Gastroesophageal sphincter (tissue), 4 donors: ENCODE results near the gene ANKRD40. TPM values are rescaled to one million over a fixed set of nuclear protein-coding genes. Genes with fewer than 3 reads are reported as not detected.

Experiments used
- ATAC-seq: fragments of 150-250 bp; one replicate; pipeline ENCODE4 v1.9.1; 2016; ENCODE audit warnings: mild to moderate bottlenecking, moderate library complexity
- H3K27ac ChIP-seq, 4 donors: fragments of 200-600 bp; sonication (generic) in 3 of 4; 1 replicate in 3 of 4; 2 replicates in 1 of 4; pipeline ENCODE4 v1.5.1; 2016 to 2019
- H3K27me3 ChIP-seq: fragments of 200-600 bp; sonication (generic); one replicate; pipeline ENCODE4 v1.5.1; 2019
- H3K36me3 ChIP-seq, 2 donors: fragments of 200-600 bp; sonication (generic); one replicate each; pipeline ENCODE4 v1.5.1; 2019; ENCODE audit warnings: control low read depth in 1 of 2
- H3K4me1 ChIP-seq, 3 donors: fragments of 200-600 bp; sonication (generic); 1 replicate in 2 of 3; 2 replicates in 1 of 3; pipeline ENCODE4 v1.5.1; 2016 to 2019; ENCODE audit warnings: control low read depth in 2 of 3
- H3K4me3 ChIP-seq, 2 donors: fragments of 200-600 bp; sonication (generic); one replicate each; pipeline ENCODE4 v1.5.1; 2019; ENCODE audit warnings: mild to moderate bottlenecking in 1 of 2, moderate library complexity in 1 of 2
- H3K9me3 ChIP-seq, 3 donors: fragments of 200-600 bp; sonication (generic); one replicate each; pipeline ENCODE4 v1.5.1; 2017 to 2019; ENCODE audit warnings: control low read depth in 2 of 3
- CTCF ChIP-seq, 4 experiments: fragments of 200-600 bp in 2 of 4; fragments of 450-650 bp in 2 of 4; sonication (generic) in 1 of 4; IDR thresholded peaks; one replicate each; pipeline ENCODE4 v1.5.1; 2017 to 2019; ENCODE audit warnings: antibody characterized with exemption in 4 of 4, mild to moderate bottlenecking in 2 of 4, moderate library complexity in 2 of 4
- EP300 ChIP-seq: sonication (generic); formaldehyde crosslinking; IDR thresholded peaks from one replicate; pipeline ENCODE4 v1.6.1; 2017; ENCODE audit warnings: antibody characterized with exemption, mild to moderate bottlenecking
- POLR2A ChIP-seq, 2 donors: fragments of 450-650 bp; IDR thresholded peaks; one replicate each; pipeline ENCODE4 v1.6.1; 2017; ENCODE audit warnings: antibody characterized with exemption in 2 of 2, mild to moderate bottlenecking in 2 of 2, moderate library complexity in 1 of 2
- POLR2AphosphoS5 ChIP-seq: sonication (generic); formaldehyde crosslinking; IDR thresholded peaks from one replicate; pipeline ENCODE4 v1.6.1; 2017; ENCODE audit warnings: antibody characterized with exemption
- WGBS, 2 donors: methylation state at CpG; one replicate each; pipeline ENCODE4 v1.1.5; 2018; ENCODE audit warnings: low coverage in 1 of 2; 5-methylcytosine and 5-hydroxymethylcytosine counted together
- total RNA-seq, 4 donors: library from RNA; depleted of rRNA; stranded (reverse); fragments of >200 nt; gene quantifications; one replicate each; pipeline ENCODE4 v1.1.0, GENCODE V29; 2016

Gene ANKRD40
- total RNA-seq, 4 donors from 2014 or later, result 65.8 to 125 (median 89.2) TPM

GRCh38 chr17:50684288-50684611, 23.5 kb downstream of the ANKRD40 start:
- Histone ChIP-seq H3K4me3 (no peak overlapping the region), H3K4me1 (peaks cover 0 to 41% (median 20%) of the 10 kb centered on the region in 3 donors), H3K27ac (no peak overlapping the region)

GRCh38 chr17:50683434-50684287, 24.1 kb downstream of the ANKRD40 start:
- Histone ChIP-seq H3K36me3 (no peaks in the 10 kb centered on the region), H3K4me3 (no peak overlapping the region), H3K4me1 (peaks cover 0 to 37% (median 20%) of the 10 kb centered on the region in 3 donors), H3K9me3 (no peaks in the 10 kb centered on the region), H3K27me3 (no peaks in the 10 kb centered on the region), H3K27ac (no peak overlapping the region)
- WGBS, 2 donors, result 100% methylated on average over 2 of the region's 28 CpGs
- TF ChIP-seq CTCF (IDR thresholded peaks at IDR 0.05), result no peak
- no peak for TF ChIP-seq EP300
- TF ChIP-seq POLR2A (IDR thresholded peaks at IDR 0.05), result no peak
- no peak for TF ChIP-seq POLR2AphosphoS5
- no peak for ATAC-seq

More at GRCh38 chr17:50684288-50684611, 23.5 kb downstream of the ANKRD40 start:
- H3K36me3 ChIP-seq, result no peaks in the 10 kb centered on the region
- TF ChIP-seq CTCF (IDR thresholded peaks at IDR 0.05), result no peak
- TF ChIP-seq EP300, result no peak
- no peak for TF ChIP-seq POLR2AphosphoS5
- TF ChIP-seq POLR2A (IDR thresholded peaks at IDR 0.05), result no peak
- 68 to 88% methylated on average over 4 of the region's 5 CpGs for WGBS, 2 donors
- no peaks in the 10 kb centered on the region for H3K9me3 ChIP-seq
- ATAC-seq, result no peak
- H3K27me3 ChIP-seq, result no peaks in the 10 kb centered on the region

- no peak for ATAC-seq
- no peak for TF ChIP-seq POLR2AphosphoS5
- no peak for TF ChIP-seq POLR2A (IDR thresholded peaks at IDR 0.05)
- TF ChIP-seq EP300, result no peak
- no peak for TF ChIP-seq CTCF (IDR thresholded peaks at IDR 0.05)
- Histone ChIP-seq H3K4me1 (peaks cover 0 to 37% (median 20%) of the 10 kb centered on the region in 3 donors), H3K27ac (no peak overlapping the region), H3K9me3 (no peaks in the 10 kb centered on the region), H3K27me3 (no peaks in the 10 kb centered on the region), H3K36me3 (no peaks in the 10 kb centered on the region), H3K4me3 (no peak overlapping the region)
- 67 to 93% methylated on average over 1 to 3 of the region's 3 CpGs for WGBS, 2 donors
Observed at GRCh38 chr17:50682938-50683337, 24.8 kb downstream of the ANKRD40 start.

- ATAC-seq, result no peak
- TF ChIP-seq POLR2AphosphoS5 (no peak), EP300 (no peak), POLR2A (IDR thresholded peaks at IDR 0.05) (no peak), CTCF (IDR thresholded peaks at IDR 0.05) (no peak)
- WGBS, 2 donors, result 88 to 92% methylated on average over 2 of the region's 3 CpGs
- no peaks in the 10 kb centered on the region for H3K36me3 ChIP-seq
- no peaks in the 10 kb centered on the region for H3K9me3 ChIP-seq
- no peak overlapping the region for H3K4me3 ChIP-seq
- H3K27ac ChIP-seq, result no peak overlapping the region
- no peaks in the 10 kb centered on the region for H3K27me3 ChIP-seq
- H3K4me1 ChIP-seq, result peaks cover 0 to 34% (median 18%) of the 10 kb centered on the region in 3 donors
Observed at GRCh38 chr17:50682441-50682840, 25.3 kb downstream of the ANKRD40 start.
